Measurements from ENCODE around the gene RPS6KB2. TPM values are rescaled to one million over a fixed set of nuclear protein-coding genes. Genes with fewer than 3 reads are reported as not detected.

RPS6KB2 gene
- total and polyA plus RNA-seq, 9 of the 15 experiments (the other 6 are each of a cell fraction or from before 2014, with no cell fraction given) = 0.42 to 122 (median 82.6) TPM

DNA sequence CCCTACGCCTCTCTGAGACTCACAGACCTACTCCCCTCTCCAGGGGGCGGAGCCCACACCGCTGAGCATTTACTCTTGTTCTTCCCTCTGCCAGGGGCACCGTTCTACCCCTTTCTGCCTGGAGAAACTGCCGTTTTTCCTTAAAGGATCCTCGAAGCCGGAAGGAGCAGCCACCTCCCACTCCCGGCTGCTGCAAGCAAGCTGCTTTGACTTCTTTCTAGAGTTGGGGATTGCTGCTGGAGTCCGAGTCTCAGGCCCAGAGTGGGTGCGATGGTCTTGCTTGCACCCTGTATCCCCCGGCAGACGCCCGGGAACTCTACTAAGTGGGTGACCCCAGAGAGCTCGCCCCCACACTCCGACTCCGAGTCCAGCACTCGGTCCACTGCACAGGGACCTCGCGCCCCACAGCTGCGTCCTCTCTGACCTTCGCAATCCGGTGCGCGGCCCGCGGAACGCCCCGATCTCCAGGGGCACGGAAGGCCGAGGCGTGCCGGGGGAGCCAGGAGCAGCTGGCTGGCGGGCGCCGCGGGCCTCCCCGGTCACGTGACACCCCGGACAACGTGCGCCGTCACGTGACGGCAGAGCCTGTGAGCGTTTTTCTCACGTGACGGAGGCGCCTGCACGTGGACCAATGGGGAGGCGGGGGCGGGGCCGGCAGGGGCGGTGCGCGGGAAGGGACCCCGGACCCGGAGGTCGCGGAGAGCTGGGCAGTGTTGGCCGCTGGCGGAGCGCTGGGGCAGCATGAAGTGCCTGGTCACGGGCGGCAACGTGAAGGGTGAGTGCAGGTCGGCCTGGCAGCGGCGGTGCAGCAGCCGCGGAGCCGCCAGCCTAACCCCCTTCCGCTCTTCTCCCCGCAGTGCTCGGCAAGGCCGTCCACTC lies 36.8 kb upstream of the RPS6KB2 start, which contains the start of gene RAD9A (continued):
- TF ChIP-seq, protein P1, sequence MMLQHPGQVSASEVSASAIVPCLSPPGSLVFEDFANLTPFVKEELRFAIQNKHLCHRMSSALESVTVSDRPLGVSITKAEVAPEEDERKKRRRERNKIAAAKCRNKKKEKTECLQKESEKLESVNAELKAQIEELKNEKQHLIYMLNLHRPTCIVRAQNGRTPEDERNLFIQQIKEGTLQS (IDR thresholded peaks at IDR 0.05) = peak; percentile 55
- TF ChIP-seq, protein P1 (CRISPR knock-in tag; conservative IDR thresholded peaks at IDR 0.05) = peak; percentile 86
- TF ChIP-seq CBX5 (IDR thresholded peaks at IDR 0.05; ENCODE audit: borderline replicate concordance, low read depth) (no peak), NFXL1 (CRISPR knock-in tag; IDR thresholded peaks at IDR 0.05) (no peak), ELK3 (CRISPR knock-in tag; IDR thresholded peaks at IDR 0.05) (no peak), ZFP30 (CRISPR knock-in tag; IDR thresholded peaks at IDR 0.05; ENCODE audit: borderline replicate concordance) (no peak), MAX (CRISPR knock-in tag; IDR thresholded peaks at IDR 0.05) (peak; percentile 99), TCF7 (IDR thresholded peaks at IDR 0.05; ENCODE audit: borderline replicate concordance) (0 out of 2 replicates have a peak, but pooled peaks have one; percentile 65), ZHX1 (conservative IDR thresholded peaks at IDR 0.05; ENCODE audit: low read length) (no peak), CBFB (CRISPR knock-in tag; IDR thresholded peaks at IDR 0.05) (0 out of 2 replicates have a peak, but pooled peaks have one; percentile 18), ERF (CRISPR knock-in tag; IDR thresholded peaks at IDR 0.05) (peak; percentile 71; the same call in 1 of the 2 replicates), ZNF124 (CRISPR knock-in tag; IDR thresholded peaks at IDR 0.05) (0 out of 2 replicates have a peak, but pooled peaks have one; percentile 22), BCOR (IDR thresholded peaks at IDR 0.05) (peak; percentile 62), NCOA1 (IDR thresholded peaks at IDR 0.05; ENCODE audit: low read depth) (no peak), HDAC8 (tag; IDR thresholded peaks at IDR 0.05) (no peak)
- TF ChIP-seq, protein P2, sequence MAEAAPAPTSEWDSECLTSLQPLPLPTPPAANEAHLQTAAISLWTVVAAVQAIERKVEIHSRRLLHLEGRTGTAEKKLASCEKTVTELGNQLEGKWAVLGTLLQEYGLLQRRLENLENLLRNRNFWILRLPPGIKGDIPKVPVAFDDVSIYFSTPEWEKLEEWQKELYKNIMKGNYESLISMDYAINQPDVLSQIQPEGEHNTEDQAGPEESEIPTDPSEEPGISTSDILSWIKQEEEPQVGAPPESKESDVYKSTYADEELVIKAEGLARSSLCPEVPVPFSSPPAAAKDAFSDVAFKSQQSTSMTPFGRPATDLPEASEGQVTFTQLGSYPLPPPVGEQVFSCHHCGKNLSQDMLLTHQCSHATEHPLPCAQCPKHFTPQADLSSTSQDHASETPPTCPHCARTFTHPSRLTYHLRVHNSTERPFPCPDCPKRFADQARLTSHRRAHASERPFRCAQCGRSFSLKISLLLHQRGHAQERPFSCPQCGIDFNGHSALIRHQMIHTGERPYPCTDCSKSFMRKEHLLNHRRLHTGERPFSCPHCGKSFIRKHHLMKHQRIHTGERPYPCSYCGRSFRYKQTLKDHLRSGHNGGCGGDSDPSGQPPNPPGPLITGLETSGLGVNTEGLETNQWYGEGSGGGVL (CRISPR knock-in tag; IDR thresholded peaks at IDR 0.05) = no peak
- TF ChIP-seq, protein P3, sequence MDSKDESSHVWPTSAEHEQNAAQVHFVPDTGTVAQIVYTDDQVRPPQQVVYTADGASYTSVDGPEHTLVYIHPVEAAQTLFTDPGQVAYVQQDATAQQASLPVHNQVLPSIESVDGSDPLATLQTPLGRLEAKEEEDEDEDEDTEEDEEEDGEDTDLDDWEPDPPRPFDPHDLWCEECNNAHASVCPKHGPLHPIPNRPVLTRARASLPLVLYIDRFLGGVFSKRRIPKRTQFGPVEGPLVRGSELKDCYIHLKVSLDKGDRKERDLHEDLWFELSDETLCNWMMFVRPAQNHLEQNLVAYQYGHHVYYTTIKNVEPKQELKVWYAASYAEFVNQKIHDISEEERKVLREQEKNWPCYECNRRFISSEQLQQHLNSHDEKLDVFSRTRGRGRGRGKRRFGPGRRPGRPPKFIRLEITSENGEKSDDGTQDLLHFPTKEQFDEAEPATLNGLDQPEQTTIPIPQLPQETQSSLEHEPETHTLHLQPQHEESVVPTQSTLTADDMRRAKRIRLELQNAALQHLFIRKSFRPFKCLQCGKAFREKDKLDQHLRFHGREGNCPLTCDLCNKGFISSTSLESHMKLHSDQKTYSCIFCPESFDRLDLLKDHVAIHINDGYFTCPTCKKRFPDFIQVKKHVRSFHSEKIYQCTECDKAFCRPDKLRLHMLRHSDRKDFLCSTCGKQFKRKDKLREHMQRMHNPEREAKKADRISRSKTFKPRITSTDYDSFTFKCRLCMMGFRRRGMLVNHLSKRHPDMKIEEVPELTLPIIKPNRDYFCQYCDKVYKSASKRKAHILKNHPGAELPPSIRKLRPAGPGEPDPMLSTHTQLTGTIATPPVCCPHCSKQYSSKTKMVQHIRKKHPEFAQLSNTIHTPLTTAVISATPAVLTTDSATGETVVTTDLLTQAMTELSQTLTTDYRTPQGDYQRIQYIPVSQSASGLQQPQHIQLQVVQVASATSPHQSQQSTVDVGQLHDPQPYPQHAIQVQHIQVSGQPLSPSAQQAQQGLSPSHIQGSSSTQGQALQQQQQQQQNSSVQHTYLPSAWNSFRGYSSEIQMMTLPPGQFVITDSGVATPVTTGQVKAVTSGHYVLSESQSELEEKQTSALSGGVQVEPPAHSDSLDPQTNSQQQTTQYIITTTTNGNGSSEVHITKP (IDR thresholded peaks at IDR 0.05; ENCODE audit: partially characterized antibody) = no peak

Measured in K562 (cell line).